ENCODE measurements around the gene KLHL6. TPM values are rescaled to one million over a fixed set of nuclear protein-coding genes. Genes with fewer than 3 reads are reported as not detected.
A peak's percentile ranks its signal among the peaks of the same experiment; 100 is the strongest.

KLHL6 gene
- total and polyA plus RNA-seq, 8 donors, result 0.58 to 5.7 (median 1.5) TPM

GRCh38 chr3:183540501-183541234 is 14.8 kb downstream of the KLHL6 start:
- Histone ChIP-seq H3K27ac (peak overlapping the region in 2 of 5 donors; percentile 21 to 41), H3K4me3 (no peak overlapping the region), H3K4me1 (peaks cover 0 to 51% (median 5%) of the 10 kb centered on the region in 4 donors), H3K27me3 (no peaks in the 10 kb centered on the region), H3K9me3 (no peaks in the 10 kb centered on the region), H3K36me3 (no peaks in the 10 kb centered on the region)
- intact Hi-C loops (cut with DNase I; ENCODE audit: low total_unique reads), result no loop called here
- WGBS, 5 donors, result 76 to 86% (median 85%) methylated on average over 14 of the region's 14 CpGs
- TF ChIP-seq POLR2A (IDR thresholded peaks at IDR 0.05), result no peak
- no peak for TF ChIP-seq POLR2AphosphoS5 (IDR thresholded peaks at IDR 0.05)
- TF ChIP-seq CTCF (IDR thresholded peaks at IDR 0.05), result no peak
- no peak for TF ChIP-seq EP300 (IDR thresholded peaks at IDR 0.05)
- DNase-seq, result peak in 1 of 2 donors; percentile 28

GRCh38 chr3:183539811-183540210 is 15.7 kb downstream of the KLHL6 start:
- no peak overlapping the region for H3K4me3 ChIP-seq
- peaks cover 0 to 51% (median 5%) of the 10 kb centered on the region in 4 donors for H3K4me1 ChIP-seq
- WGBS, 5 donors, result 66 to 92% (median 83%) methylated on average over 3 of the region's 3 CpGs
- no peaks in the 10 kb centered on the region for H3K9me3 ChIP-seq
- TF ChIP-seq EP300 (IDR thresholded peaks at IDR 0.05) (no peak), CTCF (IDR thresholded peaks at IDR 0.05) (no peak), POLR2A (IDR thresholded peaks at IDR 0.05) (no peak), POLR2AphosphoS5 (IDR thresholded peaks at IDR 0.05) (no peak)
- no peaks in the 10 kb centered on the region for H3K36me3 ChIP-seq
- no peak for DNase-seq
- no peaks in the 10 kb centered on the region for H3K27me3 ChIP-seq
- H3K27ac ChIP-seq, result peak overlapping the region in 1 of 5 donors; percentile 8
- intact Hi-C loops (cut with DNase I; ENCODE audit: low total_unique reads), result no loop called here

GRCh38 chr3:183538486-183538885 is 17.0 kb downstream of the KLHL6 start:
- peaks cover 0 to 51% (median 5%) of the 10 kb centered on the region in 4 donors for H3K4me1 ChIP-seq
- intact Hi-C loops (cut with DNase I; ENCODE audit: low total_unique reads), result no loop called here
- no peaks in the 10 kb centered on the region for H3K9me3 ChIP-seq
- H3K27ac ChIP-seq, result peak overlapping the region in 2 of 5 donors; percentile 34 to 39
- 78 to 98% (median 95%) methylated on average over 1 of the region's 1 CpG for WGBS, 5 donors
- H3K36me3 ChIP-seq, result no peaks in the 10 kb centered on the region
- H3K4me3 ChIP-seq, result no peak overlapping the region
- TF ChIP-seq POLR2A (IDR thresholded peaks at IDR 0.05) (no peak), EP300 (IDR thresholded peaks at IDR 0.05) (no peak), CTCF (IDR thresholded peaks at IDR 0.05) (no peak), POLR2AphosphoS5 (IDR thresholded peaks at IDR 0.05) (no peak)
- H3K27me3 ChIP-seq, result no peaks in the 10 kb centered on the region
- DNase-seq, result no peak

- 90 to 98% (median 92%) methylated on average over 4 of the region's 4 CpGs for WGBS, 5 donors
- Histone ChIP-seq H3K9me3 (no peaks in the 10 kb centered on the region), H3K4me3 (no peak overlapping the region), H3K4me1 (peaks cover 0 to 48% (median 5%) of the 10 kb centered on the region in 4 donors), H3K27ac (peak overlapping the region in 2 of 5 donors; percentile 29 to 34), H3K36me3 (no peaks in the 10 kb centered on the region), H3K27me3 (no peaks in the 10 kb centered on the region)
- intact Hi-C loops (cut with DNase I; ENCODE audit: low total_unique reads), result no loop called here
- DNase-seq, result no peak
- TF ChIP-seq POLR2A (IDR thresholded peaks at IDR 0.05) (no peak), POLR2AphosphoS5 (IDR thresholded peaks at IDR 0.05) (no peak), EP300 (IDR thresholded peaks at IDR 0.05) (no peak)
Measured at GRCh38 chr3:183537295-183537730, 18.2 kb downstream of the KLHL6 start.

All from stomach (tissue), 9 donors.